PC-3 (cell line): ENCODE results near the gene NPAT. TPM values are rescaled to one million over a fixed set of nuclear protein-coding genes. Genes with fewer than 3 reads are reported as not detected.

Experiments used
- ATAC-seq: fragments of 200-7000 bp; cut with Tn5 transposase; 2 replicates; pipeline ENCODE4 v1.9.1; 2020; ENCODE audit warnings: mild to moderate bottlenecking, moderate library complexity
- BruUV-seq: library from RNA; stranded (reverse); fragments of 400-500 nt; replicated peaks from 2 replicates; lab custom pipeline; 2021; lab: Mats Ljungman, UMichigan
- CTCF ChIA-PET: fragments of 300-600 bp; sonication (Branson Sonifier 250); formaldehyde crosslinking; loops from one replicate; lab custom pipeline; 2022; ENCODE audit warnings: antibody characterized with exemption; lab: Charles Lee
- POLR2A ChIA-PET: fragments of 300-600 bp; sonication (Branson Sonifier 250); formaldehyde crosslinking; loops from one replicate; lab custom pipeline; 2022; ENCODE audit warnings: antibody characterized with exemption; ENCODE audit not compliant: unreplicated experiment; lab: Charles Lee
- DNase-seq: peaks from one replicate; pipeline ENCODE4 v3.0.0-alpha.2; 2015
- H2AFZ ChIP-seq: fragments of 300-600 bp; sonication (generic); 2 replicates; pipeline ENCODE4 v1.6.0; 2016; ENCODE audit warnings: antibody characterized with exemption, low read length
- H3F3A ChIP-seq: fragments of 300-600 bp; sonication (generic); one replicate; pipeline ENCODE4 v1.6.0; 2017; ENCODE audit warnings: antibody characterized with exemption, low read length, control low read depth, mild to moderate bottlenecking; ENCODE audit not compliant: unreplicated experiment
- H3K27ac ChIP-seq: fragments of 300-600 bp; sonication (generic); 2 replicates; pipeline ENCODE4 v1.5.1; 2016; ENCODE audit warnings: mild to moderate bottlenecking, low read length
- H3K27me3 ChIP-seq: fragments of 300-600 bp; sonication (generic); 2 replicates; pipeline ENCODE4 v1.6.1; 2016; ENCODE audit warnings: low read length, mixed read lengths
- H3K36me3 ChIP-seq: fragments of 300-600 bp; sonication (generic); 2 replicates; pipeline ENCODE4 v1.6.1; 2016; ENCODE audit warnings: low read depth, mixed run types, low read length, mixed read lengths
- H3K4me1 ChIP-seq: fragments of 300-600 bp; sonication (generic); 2 replicates; pipeline ENCODE4 v1.5.1; 2016; ENCODE audit warnings: low read length; ENCODE audit not compliant: insufficient read depth
- H3K4me2 ChIP-seq: fragments of 300-600 bp; sonication (generic); 2 replicates; pipeline ENCODE4 v1.6.0; 2016; ENCODE audit warnings: low read length
- H3K4me3 ChIP-seq: fragments of 300-600 bp; sonication (generic); 2 replicates; pipeline ENCODE4 v1.5.1; 2016; ENCODE audit warnings: mild to moderate bottlenecking, low read length, mixed read lengths
- H3K79me2 ChIP-seq: fragments of 300-600 bp; sonication (generic); 2 replicates; pipeline ENCODE4 v1.6.1; 2017; ENCODE audit warnings: low read length, mixed read lengths
- H3K9ac ChIP-seq: fragments of 300-600 bp; sonication (generic); 2 replicates; pipeline ENCODE4 v1.6.0; 2016; ENCODE audit warnings: mild to moderate bottlenecking, low read length
- H3K9me2 ChIP-seq: fragments of 300-600 bp; sonication (generic); replicated peaks from 2 replicates; pipeline ENCODE4 v1.6.1; 2016; ENCODE audit warnings: mixed run types, low read length, mixed read lengths
- H3K9me3 ChIP-seq: fragments of 300-600 bp; sonication (generic); 2 replicates; pipeline ENCODE4 v1.6.1; 2016; ENCODE audit warnings: low read length, mixed read lengths
- H4K20me1 ChIP-seq: fragments of 300-600 bp; sonication (generic); 2 replicates; pipeline ENCODE4 v1.6.1; 2016; ENCODE audit warnings: low read length, mixed read lengths
- CTCF ChIP-seq: fragments of 300-600 bp; sonication (generic); conservative IDR thresholded peaks from 2 replicates; pipeline ENCODE4 v1.5.1; 2017; ENCODE audit warnings: antibody characterized with exemption, low read depth, mild to moderate bottlenecking, low read length
- EZH2 ChIP-seq: fragments of 300-600 bp; sonication (generic); IDR thresholded peaks from one replicate; pipeline ENCODE4 v1.6.1; 2017; ENCODE audit warnings: antibody characterized with exemption, mild to moderate bottlenecking, low read length; ENCODE audit not compliant: unreplicated experiment
- EZH2phosphoT487 ChIP-seq: fragments of 300-600 bp; sonication (generic); IDR thresholded peaks from 2 replicates; pipeline ENCODE4 v1.6.1; 2018; ENCODE audit warnings: mild to moderate bottlenecking, antibody characterized with exemption, low read length, borderline replicate concordance
- intact Hi-C: fragments of 100-400 bp; cut with micrococcal nuclease; formaldehyde crosslinking; loops from 2 replicates; pipeline ENCODE4 v1.9.0; 2023
- total RNA-seq: library from RNA; depleted of rRNA; stranded (reverse); fragments of >200 nt; gene quantifications from 2 replicates; pipeline ENCODE4 v1.2.3, GENCODE V29; 2014

Gene NPAT
- total RNA-seq, 1 experiment from 2014 or later, result 19.6 TPM

- H2AFZ ChIP-seq, result no peak overlapping the region
- intact Hi-C loops, result no loop called here
- no peak for ATAC-seq
- H4K20me1 ChIP-seq, result no peaks in the 10 kb centered on the region
- ChIA-PET POLR2A (no interaction called here), CTCF (no interaction called here)
- no peaks in the 10 kb centered on the region for H3K4me1 ChIP-seq
- H3K27ac ChIP-seq, result no peak overlapping the region
- no peak for DNase-seq
- H3K27me3 ChIP-seq, result no peaks in the 10 kb centered on the region
- BruUV-seq, result no TSS peak
- no peak overlapping the region for H3K9ac ChIP-seq
- no peaks in the 10 kb centered on the region for H3K9me3 ChIP-seq
- no peak overlapping the region for H3K4me3 ChIP-seq
- no peaks in the 10 kb centered on the region for H3F3A ChIP-seq
- H3K4me2 ChIP-seq, result no peak overlapping the region
- H3K36me3 ChIP-seq, result peaks cover 38% of the 10 kb centered on the region
- TF ChIP-seq CTCF (no peak), EZH2phosphoT487 (no peak), EZH2 (no peak)
- H3K79me2 ChIP-seq, result no peaks in the 10 kb centered on the region
- no peaks in the 10 kb centered on the region for H3K9me2 ChIP-seq
Measured at GRCh38 chr11:108144615-108145014, 77.8 kb downstream of the NPAT start.

GRCh38 chr11:108142304-108142703, 80.1 kb downstream of the NPAT start:
- no TSS peak for BruUV-seq
- Histone ChIP-seq H3K36me3 (peaks cover 36% of the 10 kb centered on the region), H3K9me3 (no peaks in the 10 kb centered on the region), H3K4me3 (no peak overlapping the region), H3K9me2 (no peaks in the 10 kb centered on the region), H3F3A (no peaks in the 10 kb centered on the region), H3K79me2 (no peaks in the 10 kb centered on the region), H3K4me2 (no peak overlapping the region), H3K27me3 (no peaks in the 10 kb centered on the region), H3K9ac (no peak overlapping the region), H2AFZ (no peak overlapping the region), H3K4me1 (no peaks in the 10 kb centered on the region), H4K20me1 (no peaks in the 10 kb centered on the region), H3K27ac (no peak overlapping the region)
- ATAC-seq (no peak), DNase-seq (no peak)
- intact Hi-C loops, result no loop called here
- CTCF ChIA-PET, result no interaction called here
- TF ChIP-seq EZH2phosphoT487, result no peak
- no peak for TF ChIP-seq EZH2
- no peak for TF ChIP-seq CTCF
- POLR2A ChIA-PET, result no interaction called here

GRCh38 chr11:108137212-108137611, 85.2 kb downstream of the NPAT start:
- TF ChIP-seq EZH2phosphoT487 (no peak), CTCF (no peak), EZH2 (no peak)
- H3K36me3 ChIP-seq, result peaks cover 32% of the 10 kb centered on the region

More at GRCh38 chr11:108137212-108137611, 85.2 kb downstream of the NPAT start:
- Histone ChIP-seq H3K9me3 (no peaks in the 10 kb centered on the region), H3K79me2 (no peaks in the 10 kb centered on the region), H3K9ac (no peak overlapping the region), H3K9me2 (no peaks in the 10 kb centered on the region), H3K4me3 (no peak overlapping the region), H3K27ac (no peak overlapping the region), H3F3A (no peaks in the 10 kb centered on the region), H3K4me2 (no peak overlapping the region), H3K27me3 (no peaks in the 10 kb centered on the region), H3K4me1 (0 out of 2 replicates have a peak, but pooled peaks cover 3% of the 10 kb centered on the region), H2AFZ (no peak overlapping the region), H4K20me1 (no peaks in the 10 kb centered on the region)
- CTCF ChIA-PET, result no interaction called here
- no peak for ATAC-seq
- no TSS peak for BruUV-seq
- POLR2A ChIA-PET, result no interaction called here
- intact Hi-C loops, result loop anchor here (5.0 kb wide), 1 partner anchor 520 kb away; no protein-coding TSS in a partner anchor
- DNase-seq, result no peak
